Activated naive CD8-positive, alpha-beta T cell treated with anti-CD3 and anti-CD28 coated beads, Interleukin-2, amount 10 ng/mL, durations not matched to agents 7 days and 5 days (primary cell): ENCODE measurements around the gene ZMIZ1. TPM values are rescaled to one million over a fixed set of nuclear protein-coding genes. Genes with fewer than 3 reads are reported as not detected.

Experiments
- ATAC-seq: fragments of 150-1000 bp; cut with Tn5 transposase; one replicate; pipeline ENCODE4 v1.10.0; 2021; ENCODE audit warnings: low read depth, moderate library complexity
- POLR2A ChIA-PET: fragments of 350-600 bp; sonication (Branson Sonifier 250); formaldehyde crosslinking; loops from one replicate; lab custom pipeline; 2021; ENCODE audit warnings: antibody characterized with exemption; lab: Charles Lee
- DNase-seq: peaks from one replicate; pipeline ENCODE4 v3.0.0; 2021
- H3K27ac Mint-ChIP-seq: one replicate; pipeline ENCODE4 v1.8.0; 2022; ENCODE audit warnings: mild to moderate bottlenecking, mixed read lengths
- H3K27me3 Mint-ChIP-seq: one replicate; pipeline ENCODE4 v1.8.0; 2022; ENCODE audit warnings: mild to moderate bottlenecking, moderate library complexity, mixed read lengths
- H3K36me3 Mint-ChIP-seq: one replicate; pipeline ENCODE4 v1.8.0; 2021; ENCODE audit warnings: mild to moderate bottlenecking, mixed read lengths
- H3K4me1 Mint-ChIP-seq: one replicate; pipeline ENCODE4 v1.8.0; 2021; ENCODE audit warnings: mixed read lengths
- H3K4me3 Mint-ChIP-seq: one replicate; pipeline ENCODE4 v1.8.0; 2022; ENCODE audit warnings: mild to moderate bottlenecking, moderate library complexity, mixed read lengths
- H3K9me3 Mint-ChIP-seq: one replicate; pipeline ENCODE4 v1.8.0; 2021; ENCODE audit warnings: mixed read lengths
- total RNA-seq, 2 experiments: library from RNA; stranded (reverse); gene quantifications; one replicate each; pipeline ENCODE4 v1.2.3, GENCODE V29; 2021

The ZMIZ1 gene
- total RNA-seq, 2 experiments from 2014 or later = 28.8 to 29.3 TPM

DNA sequence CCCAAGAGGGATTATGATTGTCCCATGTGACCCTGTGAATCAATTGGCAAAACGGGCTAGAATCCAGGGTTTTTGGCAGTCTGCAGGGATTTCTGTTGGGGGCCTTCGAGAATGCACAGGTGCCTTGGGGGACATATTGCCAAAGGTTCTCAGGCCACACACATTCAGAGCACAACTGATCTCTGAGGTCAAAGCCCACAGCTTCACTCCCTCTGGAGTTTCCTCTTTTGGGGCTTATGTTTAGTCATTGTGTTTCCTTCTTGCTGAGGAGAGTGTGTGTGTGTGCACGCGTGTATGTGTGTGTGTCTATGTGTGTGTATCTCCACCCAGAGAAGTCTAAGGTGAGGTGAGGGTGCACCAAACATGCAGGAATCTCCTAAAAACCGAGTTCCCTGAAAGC lies 287.3 kb downstream of the ZMIZ1 start:
- Mint-ChIP-seq H3K27me3 (no peaks in the 10 kb centered on the region), H3K9me3 (no peaks in the 10 kb centered on the region), H3K36me3 (peaks cover 40% of the 10 kb centered on the region), H3K27ac (no peak overlapping the region), H3K4me1 (peaks cover 32% of the 10 kb centered on the region), H3K4me3 (no peak overlapping the region)
- ATAC-seq (no peak), DNase-seq (peak; percentile 22)
- POLR2A ChIA-PET = no interaction called here

DNA sequence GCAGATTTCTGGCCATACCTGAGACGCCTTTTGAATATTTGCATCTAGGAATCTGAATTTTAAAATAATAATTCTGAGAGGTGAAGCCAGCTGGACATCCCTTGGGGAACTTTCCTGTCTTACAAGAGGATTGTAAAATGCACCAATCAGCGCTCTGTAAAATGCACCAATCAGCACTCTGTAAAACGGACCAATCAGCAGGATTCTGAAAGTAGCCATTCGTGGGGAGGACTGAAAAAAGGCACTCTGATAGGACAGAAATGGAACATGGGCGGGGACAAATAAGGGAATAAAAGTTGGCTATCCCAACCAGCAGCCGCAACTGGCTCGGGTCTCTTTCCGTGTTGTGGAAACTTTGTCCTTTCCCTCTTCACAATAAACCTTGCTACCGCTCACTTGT lies 288.4 kb downstream of the ZMIZ1 start:
- H3K9me3 Mint-ChIP-seq = no peaks in the 10 kb centered on the region
- no peak for ATAC-seq
- no peaks in the 10 kb centered on the region for H3K27me3 Mint-ChIP-seq
- H3K4me3 Mint-ChIP-seq = no peak overlapping the region
- H3K36me3 Mint-ChIP-seq = peaks cover 37% of the 10 kb centered on the region
- no peak overlapping the region for H3K27ac Mint-ChIP-seq
- peaks cover 41% of the 10 kb centered on the region for H3K4me1 Mint-ChIP-seq
- no peak for DNase-seq
- POLR2A ChIA-PET = interaction anchor here (0.6 to 1.6 kb wide), 3 partner anchors 9 to 106 kb away, joined by 3 to 6 read pairs (median 3); partner anchors contain the start of gene PPIF

GRCh38 chr10:79358811-79359210 lies 290.0 kb downstream of the ZMIZ1 start:
- DNase-seq = no peak
- POLR2A ChIA-PET = interaction anchor here (1.6 kb wide), 1 partner anchor 11 kb away, joined by 6 read pairs; the partner anchor contains the start of gene PPIF
- H3K27me3 Mint-ChIP-seq = peaks cover 11% of the 10 kb centered on the region

DNA sequence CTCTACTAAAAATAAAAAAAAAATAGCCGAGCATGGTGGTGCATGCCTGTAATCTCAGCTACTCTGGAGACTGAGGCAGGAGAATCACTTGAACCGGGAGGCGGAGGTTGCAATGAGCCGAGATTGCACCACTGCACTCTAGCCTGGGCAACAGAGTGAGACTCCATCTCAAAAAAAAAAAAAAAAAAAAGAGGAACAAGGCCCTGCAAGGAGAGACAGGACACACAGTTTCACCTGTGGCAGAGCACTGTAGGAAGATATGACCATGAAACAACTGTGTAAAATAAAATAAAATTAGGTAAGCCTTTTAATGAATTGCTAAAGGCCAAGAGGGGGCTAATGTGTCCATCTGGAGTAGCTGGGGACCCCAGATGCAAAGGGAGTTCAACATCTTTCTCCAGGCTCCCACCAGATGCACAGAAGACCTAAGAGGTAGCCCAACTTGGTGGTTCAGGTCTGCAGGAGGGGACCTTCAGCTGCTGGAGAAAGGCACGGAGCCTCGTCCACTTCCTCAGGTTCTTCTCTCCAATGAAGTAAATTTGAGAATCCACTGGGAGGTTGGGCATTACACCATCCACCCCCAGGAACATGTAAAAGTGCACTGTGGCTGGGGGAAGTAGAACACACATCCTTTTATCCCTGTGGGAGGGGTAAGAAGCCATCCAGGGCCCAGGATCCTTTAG lies 291.2 kb downstream of the ZMIZ1 start:
- H3K27me3 Mint-ChIP-seq = peaks cover 23% of the 10 kb centered on the region
- DNase-seq (no peak), ATAC-seq (no peak)
- H3K36me3 Mint-ChIP-seq = peaks cover 17% of the 10 kb centered on the region
- no peak overlapping the region for H3K27ac Mint-ChIP-seq
- no peak overlapping the region for H3K4me3 Mint-ChIP-seq
- H3K9me3 Mint-ChIP-seq = no peaks in the 10 kb centered on the region
- H3K4me1 Mint-ChIP-seq = peaks cover 19% of the 10 kb centered on the region
- POLR2A ChIA-PET = no interaction called here

More at GRCh38 chr10:79358811-79359210, 290.0 kb downstream of the ZMIZ1 start:
- Mint-ChIP-seq H3K4me3 (no peak overlapping the region), H3K4me1 (peaks cover 30% of the 10 kb centered on the region), H3K9me3 (no peaks in the 10 kb centered on the region), H3K36me3 (peaks cover 26% of the 10 kb centered on the region), H3K27ac (no peak overlapping the region)
- no peak for ATAC-seq

GRCh38 chr10:79360499-79361342 lies 292.0 kb downstream of the ZMIZ1 start:
- no peak for DNase-seq
- H3K36me3 Mint-ChIP-seq = peaks cover 13% of the 10 kb centered on the region
- no peak overlapping the region for H3K27ac Mint-ChIP-seq
- H3K4me3 Mint-ChIP-seq = no peak overlapping the region
- POLR2A ChIA-PET = no interaction called here
- peaks cover 14% of the 10 kb centered on the region for H3K4me1 Mint-ChIP-seq
- no peak for ATAC-seq
- H3K27me3 Mint-ChIP-seq = peaks cover 28% of the 10 kb centered on the region
- no peaks in the 10 kb centered on the region for H3K9me3 Mint-ChIP-seq

DNA sequence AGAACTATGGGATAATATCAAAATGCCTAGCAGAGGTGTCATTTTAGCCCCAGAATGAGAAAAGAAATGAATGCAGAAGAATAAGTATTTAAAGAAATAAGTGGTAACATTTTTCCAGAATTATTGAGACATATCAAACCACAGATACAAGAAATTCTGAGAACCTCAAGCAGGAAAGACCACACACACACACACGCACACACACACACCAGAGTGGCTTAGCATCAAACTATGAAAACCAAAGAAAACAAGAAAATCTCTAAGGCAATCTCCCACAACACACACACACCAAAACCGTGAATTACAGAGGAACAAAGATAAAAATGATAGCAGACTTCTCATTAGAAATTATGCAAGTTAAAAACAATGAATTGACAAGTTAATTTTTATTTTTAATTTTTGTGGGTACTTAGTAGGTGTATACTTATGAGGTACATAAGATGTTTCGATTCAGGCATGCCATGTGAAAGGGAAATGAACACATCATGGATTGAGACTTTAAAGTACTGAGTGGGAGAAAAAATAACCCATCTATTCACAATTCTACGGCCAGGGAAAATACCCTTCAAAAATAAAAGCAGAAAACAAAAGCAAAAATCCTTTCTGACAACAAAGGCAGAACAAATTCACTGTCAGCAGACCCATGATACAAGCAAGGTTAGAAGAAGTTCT lies 293.1 kb downstream of the ZMIZ1 start:
- Mint-ChIP-seq H3K27ac (no peak overlapping the region), H3K27me3 (peaks cover 38% of the 10 kb centered on the region), H3K4me1 (peaks cover 9% of the 10 kb centered on the region), H3K9me3 (no peaks in the 10 kb centered on the region), H3K4me3 (no peak overlapping the region), H3K36me3 (peaks cover 6% of the 10 kb centered on the region)
- POLR2A ChIA-PET = no interaction called here
- no peak for ATAC-seq
- DNase-seq = no peak
